ENCODE measurements around the gene SLC25A11. TPM values are rescaled to one million over a fixed set of nuclear protein-coding genes. Genes with fewer than 3 reads are reported as not detected.

The SLC25A11 gene
- total RNA-seq, 1 donor from 2014 or later = 60.2 TPM

GRCh38 chr17:4953451-4953961, 13.7 kb upstream of the SLC25A11 start:
- Mint-ChIP-seq H3K4me3 (no peak overlapping the region), H3K9me3 (no peaks in the 10 kb centered on the region), H3K4me1 (ENCODE audit: unreplicated experiment) (peaks cover 23% of the 10 kb centered on the region), H3K36me3 (no peaks in the 10 kb centered on the region), H3K27ac (peak overlapping the region; percentile 51), H3K27me3 (no peaks in the 10 kb centered on the region)
- DNase-seq (ENCODE audit: extremely low spot score, unreplicated experiment) = no peak
- TF ChIP-seq CTCF (conservative IDR thresholded peaks at IDR 0.05) = no peak

- Mint-ChIP-seq H3K27me3 (no peaks in the 10 kb centered on the region), H3K4me3 (peak overlapping the region; percentile 84), H3K9me3 (no peaks in the 10 kb centered on the region), H3K36me3 (peaks cover 5% of the 10 kb centered on the region), H3K4me1 (ENCODE audit: unreplicated experiment) (peaks cover 27% of the 10 kb centered on the region), H3K27ac (peak overlapping the region; percentile 72)
- no peak for DNase-seq (ENCODE audit: extremely low spot score, unreplicated experiment)
- no peak for TF ChIP-seq CTCF (conservative IDR thresholded peaks at IDR 0.05)
Observed at GRCh38 chr17:4951486-4951885, 11.6 kb upstream of the SLC25A11 start.

GRCh38 chr17:4950746-4951204, 10.9 kb upstream of the SLC25A11 start, which contains the start of gene ENO3:
ENO3 (plus strand) TSS chr17:4951119; CDS start chr17:4951830, 711 bp downstream.
- Mint-ChIP-seq H3K27ac (peak within 1 kb of the TSS; percentile 72), H3K27me3 (no peaks in the 10 kb centered on the region), H3K9me3 (no peaks in the 10 kb centered on the region), H3K36me3 (peaks cover 5% of the 10 kb centered on the region), H3K4me1 (ENCODE audit: unreplicated experiment) (peaks cover 27% of the 10 kb centered on the region), H3K4me3 (peak within 1 kb of the TSS; percentile 84)
- TF ChIP-seq CTCF (conservative IDR thresholded peaks at IDR 0.05) = no peak
- DNase-seq (ENCODE audit: extremely low spot score, unreplicated experiment) = no peak

GRCh38 chr17:4950075-4950745, 10.4 kb upstream of the SLC25A11 start:
- Mint-ChIP-seq H3K36me3 (peaks cover 9% of the 10 kb centered on the region), H3K4me3 (peak overlapping the region; percentile 84), H3K27me3 (no peaks in the 10 kb centered on the region), H3K9me3 (no peaks in the 10 kb centered on the region), H3K4me1 (ENCODE audit: unreplicated experiment) (peaks cover 32% of the 10 kb centered on the region), H3K27ac (peak overlapping the region; percentile 72)
- no peak for TF ChIP-seq CTCF (conservative IDR thresholded peaks at IDR 0.05)
- no peak for DNase-seq (ENCODE audit: extremely low spot score, unreplicated experiment)

- Mint-ChIP-seq H3K36me3 (peaks cover 13% of the 10 kb centered on the region), H3K27me3 (no peaks in the 10 kb centered on the region), H3K4me1 (ENCODE audit: unreplicated experiment) (peaks cover 36% of the 10 kb centered on the region), H3K27ac (peak overlapping the region; percentile 97), H3K4me3 (peak overlapping the region; percentile 96), H3K9me3 (no peaks in the 10 kb centered on the region)
- DNase-seq (ENCODE audit: extremely low spot score, unreplicated experiment) = no peak
- TF ChIP-seq CTCF (conservative IDR thresholded peaks at IDR 0.05) = no peak
Observed at GRCh38 chr17:4949321-4950074, 9.7 kb upstream of the SLC25A11 start.

All from type B pancreatic cell (in vitro differentiated cells).